GM18907 (cell line): ENCODE data around the gene GLRA3.
"Not testable (repeated sequence)": the region's sequence is repeated elsewhere in the genome, so short reads cannot be mapped to it uniquely, and the experiment has no call there.

Source experiments
- ATAC-seq: cut with Tn5 transposase; IDR thresholded peaks from one replicate; pipeline ENCODE4 v1.9.1; 2021; ENCODE audit warnings: mild to moderate bottlenecking, moderate library complexity; ENCODE audit not compliant: unreplicated experiment

GLRA3 gene

DNA sequence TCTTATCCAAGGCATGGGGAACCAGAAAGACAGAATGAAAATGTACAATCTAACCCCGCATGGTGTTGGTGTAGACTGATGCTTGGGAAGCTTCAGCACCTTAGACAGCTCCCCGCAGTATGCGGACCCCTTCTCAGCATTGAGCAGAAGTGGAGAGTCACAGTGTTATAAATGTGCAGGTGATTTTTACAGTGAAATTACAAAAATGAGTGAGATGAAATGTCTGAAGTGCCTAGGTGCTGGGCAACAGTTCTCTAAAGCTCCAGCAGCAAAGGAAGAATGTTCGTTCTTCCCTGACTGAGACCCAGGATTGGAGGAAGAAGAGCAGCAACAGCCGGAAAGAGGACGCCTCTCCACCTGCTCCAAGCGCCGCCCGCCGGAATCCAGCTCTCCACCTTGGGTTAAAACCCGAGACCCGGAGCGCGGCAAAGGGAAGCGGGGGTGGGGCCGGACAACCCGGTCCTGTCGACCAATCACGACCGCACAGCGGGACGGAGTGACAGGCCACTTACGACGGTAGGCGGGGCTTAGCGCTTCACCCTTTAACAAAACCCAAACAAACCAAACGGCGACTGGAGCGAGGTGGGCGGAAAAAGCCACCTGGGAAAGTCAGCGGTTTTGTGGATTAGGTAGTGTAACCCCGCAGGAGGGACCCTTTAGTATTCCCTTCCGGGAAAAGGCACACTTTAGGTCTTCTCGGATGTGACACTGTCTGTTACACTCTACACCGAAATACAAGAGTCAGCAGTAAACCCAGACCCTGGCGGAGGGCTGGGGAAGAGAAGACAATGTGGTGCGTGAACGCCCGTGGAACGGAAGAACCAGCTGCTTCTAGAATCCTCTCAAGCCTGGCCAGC, at the start of gene GLRA3:
Gene GLRA3 (minus strand): TSS at position 403 of the 857 bp plus-strand sequence. CDS start 436 bp downstream, outside the sequence.
- peak; percentile 95 for ATAC-seq

GRCh38 chr4:174874898-174875297, 45.9 kb upstream of the GLRA3 start:
- ATAC-seq: no peak

GRCh38 chr4:174873931-174874330, 44.9 kb upstream of the GLRA3 start:
- ATAC-seq: peak; percentile 75

DNA sequence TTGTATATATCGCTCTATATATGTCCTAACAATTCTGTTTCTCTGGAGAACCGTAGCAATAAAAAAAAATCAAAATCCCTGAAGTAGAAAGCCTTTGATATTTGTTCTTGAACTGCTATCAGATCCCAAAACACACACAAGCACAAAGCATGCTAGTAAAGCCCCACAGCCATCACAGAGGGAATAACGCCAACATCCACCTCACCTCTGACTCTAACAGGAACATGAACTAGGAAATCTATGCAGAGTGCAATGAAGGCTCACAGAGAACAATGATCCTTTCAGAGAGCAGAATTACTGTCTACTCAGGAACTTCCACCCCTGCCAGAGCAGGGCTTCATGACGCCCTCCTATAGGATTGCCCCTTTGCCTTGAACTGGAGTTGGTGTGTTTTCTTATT, 44.1 kb upstream of the GLRA3 start:
- not testable (repeated sequence) for ATAC-seq

DNA sequence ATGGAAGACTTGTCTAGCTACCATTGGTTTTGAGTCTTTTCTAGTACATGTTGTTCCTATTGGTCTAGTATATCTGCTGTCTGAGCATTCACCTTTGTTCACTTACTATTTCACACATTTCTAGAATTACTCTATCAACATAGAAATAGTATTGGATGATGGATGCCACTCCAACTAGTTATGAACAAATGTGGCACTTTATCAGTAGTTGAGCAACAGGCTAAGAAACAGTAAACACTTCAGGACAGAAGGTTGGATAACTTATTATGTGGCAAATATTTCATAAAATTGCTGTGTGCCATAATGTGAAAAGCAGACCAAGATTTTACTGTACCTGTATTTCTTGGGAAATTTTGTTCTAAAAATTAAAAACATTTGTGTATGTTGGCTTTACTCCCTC, 42.4 kb upstream of the GLRA3 start:
- ATAC-seq: no peak

DNA sequence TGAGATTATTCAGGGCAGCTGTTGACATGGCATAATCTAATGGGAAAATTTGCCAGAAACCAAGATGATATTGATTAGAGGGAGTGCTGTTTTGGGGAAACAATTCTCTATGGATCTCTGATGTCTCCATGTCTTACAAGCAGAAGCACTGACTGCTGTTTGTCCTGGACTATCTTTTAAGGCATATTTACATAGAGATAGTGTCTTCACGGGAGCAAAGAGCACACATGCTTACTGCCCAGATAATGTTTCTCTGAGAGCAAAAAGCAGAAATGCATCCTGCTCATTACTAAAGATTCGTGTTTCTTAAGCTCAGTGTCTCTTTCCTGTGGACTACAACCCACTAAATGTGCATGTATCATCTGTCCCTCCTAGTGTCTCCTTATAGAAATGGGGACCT, 41.3 kb upstream of the GLRA3 start:
- ATAC-seq: no peak

DNA sequence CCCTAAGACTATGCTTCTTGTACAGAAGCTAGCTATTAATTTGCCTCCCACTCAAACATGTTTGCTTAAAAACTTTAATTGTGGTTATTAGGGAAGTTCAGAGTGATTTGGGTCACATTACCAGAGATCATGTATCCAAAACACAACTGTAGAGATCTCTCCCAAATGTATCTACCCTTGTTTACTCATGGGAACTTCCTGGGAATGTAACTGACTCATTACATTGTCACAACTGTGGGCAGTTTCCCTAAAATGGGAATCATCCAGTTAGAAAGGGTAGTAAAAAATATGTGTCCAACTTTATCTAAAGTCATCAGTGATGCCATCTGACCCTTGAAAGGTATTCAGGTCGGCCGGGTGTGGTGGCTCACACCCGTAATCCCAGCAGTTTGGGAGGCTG, 40.3 kb upstream of the GLRA3 start:
- no peak for ATAC-seq

DNA sequence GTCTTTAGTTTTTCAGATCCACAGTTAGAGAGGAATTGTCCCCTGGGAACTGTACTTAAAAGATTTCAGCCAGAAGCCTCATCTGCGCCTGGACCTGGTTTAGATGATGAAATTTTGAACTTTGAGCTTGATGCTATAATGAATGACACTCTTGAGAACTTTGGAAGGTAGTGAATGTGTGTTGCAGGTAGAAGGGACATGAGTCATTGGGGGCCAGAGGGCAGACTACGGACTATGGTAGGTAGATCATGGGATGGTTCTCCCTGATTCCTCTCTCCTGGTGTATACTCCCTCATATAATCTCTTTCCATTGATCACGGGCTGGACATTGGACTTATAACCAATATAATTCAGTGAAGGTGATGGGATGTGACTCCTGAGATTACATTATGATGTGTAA, 38.9 kb upstream of the GLRA3 start:
- ATAC-seq: no peak

DNA sequence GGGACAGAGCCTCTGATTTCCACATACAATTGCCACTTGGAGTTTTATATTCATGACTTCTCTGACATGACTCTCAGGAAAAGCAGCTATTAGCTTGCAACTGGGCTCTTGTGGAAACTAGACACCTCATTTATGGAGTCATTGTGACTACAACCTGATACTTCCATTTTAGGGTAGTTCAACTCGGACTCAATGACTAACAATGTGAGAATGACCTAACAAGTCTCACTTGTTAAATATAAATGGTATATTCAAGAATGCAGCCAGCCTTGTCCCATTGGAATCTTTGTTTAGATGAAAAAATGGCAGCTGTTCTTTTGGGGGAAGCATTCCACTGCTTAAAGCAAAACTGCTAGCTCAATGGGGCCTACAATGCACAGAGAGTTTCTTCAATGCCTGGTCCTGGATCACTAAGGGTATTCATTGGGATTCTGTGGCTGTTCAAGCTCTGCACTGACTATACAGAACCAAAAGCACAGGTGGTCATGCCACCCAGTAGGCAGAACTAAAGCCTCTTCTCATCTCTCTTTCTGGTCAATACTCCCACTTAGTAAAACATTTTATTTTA, 36.5 kb upstream of the GLRA3 start:
- ATAC-seq: no peak

DNA sequence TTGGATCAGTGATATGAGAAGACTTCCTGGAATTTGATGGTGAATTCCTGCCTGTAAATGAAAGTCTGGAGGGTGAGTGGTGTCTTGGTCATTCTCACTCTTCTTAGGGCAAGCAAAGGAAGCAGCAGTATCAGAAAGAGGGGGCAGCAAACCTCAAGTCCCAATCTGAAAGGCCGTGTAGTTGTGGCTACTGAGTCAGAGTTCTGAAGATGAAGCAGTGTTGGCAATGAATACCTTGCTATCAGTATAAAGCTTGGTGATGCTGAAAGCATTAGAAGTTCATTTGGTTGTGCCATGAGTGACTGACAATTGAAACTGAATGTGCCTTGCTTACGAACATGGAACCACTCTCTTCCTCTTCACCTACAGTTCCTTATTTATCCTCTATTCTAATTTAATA, 35.0 kb upstream of the GLRA3 start:
- ATAC-seq: no peak

- no peak for ATAC-seq
Observed at GRCh38 chr4:174860588-174860987, 31.5 kb upstream of the GLRA3 start.

DNA sequence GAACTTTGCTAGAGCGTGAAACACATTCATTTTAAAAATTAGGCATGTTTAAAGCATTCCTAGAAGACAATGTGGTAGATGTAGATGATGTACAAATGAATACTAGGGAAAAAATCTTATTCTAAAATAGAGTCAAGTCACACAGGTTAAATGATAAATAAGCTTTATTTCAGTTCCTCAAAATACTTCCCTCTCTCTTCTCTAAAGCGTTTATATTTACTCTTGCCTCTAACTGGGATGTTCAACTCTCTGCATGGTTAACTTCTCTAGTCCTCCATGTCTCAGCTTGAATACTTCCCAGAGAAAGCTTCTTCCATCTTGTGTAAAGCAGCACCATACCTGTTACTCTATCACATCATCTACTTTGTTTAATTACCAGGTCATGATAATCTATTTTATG, 30.9 kb upstream of the GLRA3 start:
- ATAC-seq: peak; percentile 80

DNA sequence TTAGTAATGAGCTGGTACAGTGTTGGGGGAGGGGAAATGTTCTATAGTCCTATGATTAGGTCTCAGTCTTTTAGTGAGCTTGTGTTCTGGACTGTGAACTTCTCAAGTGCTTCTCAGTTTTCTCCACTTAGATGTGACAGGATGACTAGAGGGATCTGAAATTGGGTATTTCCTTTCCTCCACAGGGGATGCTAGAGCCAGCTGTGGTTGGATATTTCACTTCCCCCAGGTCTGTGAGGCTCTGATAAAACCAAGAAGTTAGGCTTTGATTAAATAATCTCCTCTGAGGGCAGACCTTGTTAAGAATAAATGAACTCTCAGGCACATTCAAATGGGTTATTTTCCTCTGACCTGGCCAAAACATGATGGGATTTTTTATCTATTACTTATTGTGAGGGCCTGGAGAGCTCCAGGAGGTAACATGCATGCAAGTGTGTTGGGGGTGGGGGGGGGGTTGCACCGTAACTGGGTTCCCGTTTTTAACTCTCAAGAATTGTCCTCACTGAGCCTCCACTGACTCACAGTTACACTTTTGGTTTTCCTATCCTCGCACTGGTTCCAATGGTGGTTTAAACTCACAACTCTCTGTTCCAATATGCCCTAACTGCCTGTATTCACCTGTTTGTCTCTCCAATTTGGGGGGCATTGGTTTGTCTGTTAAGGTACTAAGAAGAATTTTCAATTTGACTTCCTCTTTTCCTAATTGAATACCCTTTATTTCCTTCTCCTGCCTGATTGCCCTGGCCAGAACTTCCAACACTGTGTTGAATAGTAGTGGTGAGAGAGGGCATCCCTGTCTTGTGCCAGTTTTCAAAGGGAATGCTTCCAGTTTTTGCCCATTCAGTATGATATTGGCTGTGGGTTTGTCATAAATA, 28.1 kb upstream of the GLRA3 start:
- ATAC-seq: no peak

GRCh38 chr4:174855050-174855449, 26.0 kb upstream of the GLRA3 start:
- ATAC-seq: no peak

DNA sequence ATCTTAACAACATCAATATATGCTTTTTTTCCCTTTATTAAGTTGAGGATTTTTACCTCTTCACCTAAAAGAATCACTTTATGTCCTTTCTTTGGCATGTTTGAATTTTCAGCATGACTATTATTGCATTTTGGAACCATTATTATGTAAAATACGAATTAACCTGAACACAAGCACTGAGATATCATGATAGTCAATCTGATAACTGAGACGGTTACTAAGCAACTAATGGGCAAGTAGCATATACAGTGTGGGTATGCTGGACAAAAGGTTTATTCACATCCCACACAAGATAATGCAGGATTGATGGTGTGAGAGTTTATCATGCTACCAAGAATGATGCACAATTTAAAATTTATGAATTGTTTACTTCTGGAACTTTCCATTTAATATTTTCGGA, 24.6 kb upstream of the GLRA3 start:
- ATAC-seq: no peak

- ATAC-seq: no peak
Observed at GRCh38 chr4:174848596-174848995, 19.5 kb upstream of the GLRA3 start.

- ATAC-seq: no peak
Observed at GRCh38 chr4:174847801-174848427, 18.9 kb upstream of the GLRA3 start.

DNA sequence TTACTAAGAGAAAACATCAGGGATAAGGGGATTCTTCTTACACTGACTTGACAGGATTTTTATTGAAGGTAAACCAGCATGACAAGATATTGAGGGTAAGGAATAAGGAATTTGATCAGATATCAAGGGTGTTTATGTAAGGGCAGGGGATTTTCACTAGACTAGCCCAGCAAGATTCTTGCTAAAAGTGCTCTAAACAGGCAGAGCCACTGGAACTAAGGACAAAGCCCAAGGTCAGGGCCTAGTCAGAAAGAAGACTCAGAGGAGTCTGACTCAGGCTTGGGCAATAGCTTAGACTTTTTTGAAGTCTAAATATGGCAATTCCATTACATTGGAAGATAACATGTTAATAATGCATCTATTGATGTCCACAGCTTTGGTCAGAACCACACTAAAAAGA, 6.5 kb upstream of the GLRA3 start:
- ATAC-seq: no peak

DNA sequence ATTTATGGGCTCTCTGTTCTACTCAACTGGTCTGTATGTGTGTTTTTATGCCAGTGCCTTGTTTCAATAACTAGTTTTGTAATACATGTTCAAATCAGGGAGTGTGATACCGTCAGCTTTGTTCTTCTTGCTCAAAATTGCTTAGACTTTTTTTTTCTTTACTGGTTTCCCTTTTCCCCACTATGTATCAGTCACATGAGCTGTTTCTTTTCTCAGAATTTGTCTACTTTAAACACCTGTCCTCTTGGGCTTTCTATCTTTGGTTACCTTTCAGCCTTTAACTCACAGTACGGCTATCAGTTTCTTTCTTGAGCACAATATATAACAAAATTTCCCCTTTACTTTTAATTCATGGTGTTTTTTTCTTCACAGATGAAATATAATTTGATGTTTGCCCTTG, 5.4 kb upstream of the GLRA3 start:
- ATAC-seq: no peak

DNA sequence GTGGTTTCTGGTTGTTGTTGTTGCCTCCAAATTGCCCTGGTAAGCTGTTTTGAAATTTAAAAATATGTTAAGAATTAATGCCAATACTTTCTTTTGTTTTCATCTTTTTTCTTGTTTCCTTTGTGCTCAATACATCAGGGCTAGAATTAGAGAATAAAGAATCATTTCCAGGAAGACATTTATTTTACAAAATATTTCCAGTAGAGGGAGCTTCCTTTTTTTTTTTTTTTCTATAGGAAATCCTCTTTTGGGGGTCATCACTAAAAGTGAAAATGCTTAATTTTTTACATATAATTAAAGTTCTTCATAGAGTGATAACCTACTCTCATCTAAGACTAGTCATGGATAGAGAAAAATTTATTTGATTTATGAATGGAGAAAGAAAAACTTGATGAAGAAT, 2.4 kb downstream of the GLRA3 start:
- ATAC-seq: no peak

GRCh38 chr4:174815282-174815681, 13.8 kb downstream of the GLRA3 start:
- ATAC-seq: no peak
